Transverse colon (tissue), 4 donors: ENCODE measurements around the gene CAMK1.
A peak's percentile ranks its signal among the peaks of the same experiment; 100 is the strongest.

ENCODE experiments used
- CTCF ChIP-seq, 5 experiments: fragments of 200-600 bp in 3 of 5; fragments of 450-650 bp in 2 of 5; sonication (generic) in 3 of 5; IDR thresholded peaks; 1 replicate in 2 of 5; 2 replicates in 3 of 5; pipeline ENCODE4 v1.5.1; 2016 to 2017; ENCODE audit warnings: antibody characterized with exemption in 5 of 5, inconsistent platforms in 3 of 5, mild to moderate bottlenecking in 2 of 5, moderate library complexity in 1 of 5
- POLR2AphosphoS5 ChIP-seq, 3 donors: sonication (generic); formaldehyde crosslinking; IDR thresholded peaks; one replicate each; pipeline ENCODE4 v1.6.1; 2016; ENCODE audit warnings: antibody characterized with exemption in 3 of 3

GRCh38 chr3:9731206-9732079 is 38.3 kb downstream of the CAMK1 start, which contains the start of gene BRPF1:
- TF ChIP-seq POLR2AphosphoS5 (IDR thresholded peaks at IDR 0.05) (peak; percentile 30 to 67 (median 62)), CTCF (IDR thresholded peaks at IDR 0.05) (peak in 3 of 5 experiments; percentile 5 to 23 (median 16))
